WERI-Rb-1 (cell line): ENCODE measurements around the gene PTPRR.

Experiments used
- DNase-seq: peaks from one replicate; pipeline ENCODE4 v3.0.0-alpha.2; 2020
- H3K27ac ChIP-seq: fragments of 250-450 bp; sonication (Bioruptor Pico); 2 replicates; pipeline ENCODE4 v1.5.1; 2020; ENCODE audit warnings: mild to moderate bottlenecking, moderate library complexity
- H3K27me3 ChIP-seq: fragments of 250-450 bp; sonication (Bioruptor Pico); 2 replicates; pipeline ENCODE4 v1.5.1; 2021; ENCODE audit warnings: mild to moderate bottlenecking, low read depth, moderate library complexity; ENCODE audit not compliant: insufficient read depth, severe bottlenecking
- H3K36me3 ChIP-seq: fragments of 250-450 bp; sonication (Bioruptor Pico); 2 replicates; pipeline ENCODE4 v1.5.1; 2020; ENCODE audit warnings: mild to moderate bottlenecking, moderate library complexity
- H3K4me3 ChIP-seq: 2 replicates; pipeline ENCODE4 v1.5.1; 2011; ENCODE audit warnings: low read depth, mild to moderate bottlenecking, control low read depth, low read length
- H3K9me3 ChIP-seq: fragments of 250-450 bp; sonication (Bioruptor Pico); 2 replicates; pipeline ENCODE4 v1.5.1; 2021; ENCODE audit warnings: mild to moderate bottlenecking, moderate library complexity; ENCODE audit not compliant: severe bottlenecking
- TF ChIP-seq, protein P1 (sequence below): IDR thresholded peaks from 2 replicates; pipeline ENCODE4 v1.5.1; 2011; ENCODE audit warnings: low read depth, mild to moderate bottlenecking, control low read depth, inconsistent platforms, low read length

Gene PTPRR

DNA sequence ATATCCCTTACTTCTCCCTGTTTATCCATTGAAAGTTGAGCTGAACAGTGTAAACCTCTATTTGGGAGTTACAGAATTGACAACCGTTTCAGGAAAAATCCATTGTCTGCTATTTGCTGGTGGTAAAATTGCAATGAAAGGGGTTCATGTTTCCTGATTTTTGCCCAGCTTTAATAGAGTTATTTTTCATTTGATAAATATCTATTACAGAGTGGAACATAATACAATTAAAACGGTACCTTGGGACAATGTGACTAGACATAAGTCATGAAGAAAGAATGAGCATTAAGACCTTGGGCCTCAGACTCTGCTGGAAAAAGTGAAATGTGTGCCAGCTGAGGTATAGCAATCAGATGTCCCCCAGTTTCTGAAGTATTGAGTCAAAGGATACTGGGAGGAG is 13.1 kb downstream of the PTPRR start:
- TF ChIP-seq, protein P1, sequence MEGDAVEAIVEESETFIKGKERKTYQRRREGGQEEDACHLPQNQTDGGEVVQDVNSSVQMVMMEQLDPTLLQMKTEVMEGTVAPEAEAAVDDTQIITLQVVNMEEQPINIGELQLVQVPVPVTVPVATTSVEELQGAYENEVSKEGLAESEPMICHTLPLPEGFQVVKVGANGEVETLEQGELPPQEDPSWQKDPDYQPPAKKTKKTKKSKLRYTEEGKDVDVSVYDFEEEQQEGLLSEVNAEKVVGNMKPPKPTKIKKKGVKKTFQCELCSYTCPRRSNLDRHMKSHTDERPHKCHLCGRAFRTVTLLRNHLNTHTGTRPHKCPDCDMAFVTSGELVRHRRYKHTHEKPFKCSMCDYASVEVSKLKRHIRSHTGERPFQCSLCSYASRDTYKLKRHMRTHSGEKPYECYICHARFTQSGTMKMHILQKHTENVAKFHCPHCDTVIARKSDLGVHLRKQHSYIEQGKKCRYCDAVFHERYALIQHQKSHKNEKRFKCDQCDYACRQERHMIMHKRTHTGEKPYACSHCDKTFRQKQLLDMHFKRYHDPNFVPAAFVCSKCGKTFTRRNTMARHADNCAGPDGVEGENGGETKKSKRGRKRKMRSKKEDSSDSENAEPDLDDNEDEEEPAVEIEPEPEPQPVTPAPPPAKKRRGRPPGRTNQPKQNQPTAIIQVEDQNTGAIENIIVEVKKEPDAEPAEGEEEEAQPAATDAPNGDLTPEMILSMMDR, result no peak
- Histone ChIP-seq H3K36me3 (no peaks in the 10 kb centered on the region), H3K27ac (no peak overlapping the region), H3K9me3 (no peaks in the 10 kb centered on the region), H3K27me3 (no peaks in the 10 kb centered on the region), H3K4me3 (no peak overlapping the region)
- DNase-seq, result no peak

DNA sequence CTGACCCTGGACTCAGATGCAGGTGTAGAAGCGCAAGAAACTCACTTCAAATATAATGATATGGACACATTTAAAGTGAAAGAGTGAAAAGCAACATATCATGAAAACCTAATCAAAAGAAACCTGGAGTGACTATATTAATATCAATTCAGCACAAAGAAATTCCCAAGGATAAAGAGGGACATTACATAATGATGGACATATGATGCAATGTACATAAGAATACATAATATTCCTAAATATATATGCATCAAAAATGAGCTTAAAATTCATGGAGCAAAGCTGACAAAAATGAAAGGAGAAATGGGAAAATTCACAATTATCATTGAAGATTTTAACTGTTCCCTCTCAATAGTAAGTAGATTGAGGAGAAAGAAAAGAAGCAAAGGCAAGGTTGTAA is 24.6 kb downstream of the PTPRR start:
- Histone ChIP-seq H3K9me3 (no peaks in the 10 kb centered on the region), H3K27me3 (no peaks in the 10 kb centered on the region), H3K4me3 (no peak overlapping the region), H3K36me3 (no peaks in the 10 kb centered on the region), H3K27ac (no peak overlapping the region)
- no peak for DNase-seq
- TF ChIP-seq, protein P1, result no peak

DNA sequence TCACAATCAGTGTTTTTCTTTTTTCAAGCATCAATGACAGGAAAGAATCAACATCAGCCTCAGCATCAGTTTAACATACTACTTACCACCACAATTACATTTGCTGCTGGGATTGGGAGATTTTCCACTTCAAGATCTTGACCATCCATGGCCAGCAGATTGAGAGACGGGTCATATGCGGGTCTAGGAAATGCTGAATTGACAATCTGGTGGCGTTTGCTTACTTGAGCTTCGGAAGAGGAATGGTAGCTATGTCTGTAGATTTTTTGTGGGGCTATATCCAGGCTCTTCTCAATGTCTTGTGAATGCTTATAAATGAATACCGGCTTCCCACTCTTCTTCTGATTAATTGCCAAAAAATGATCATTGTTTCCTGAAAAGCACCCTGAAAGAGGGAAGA is 27.9 kb downstream of the PTPRR start:
- TF ChIP-seq, protein P1, result no peak
- H3K27me3 ChIP-seq, result no peaks in the 10 kb centered on the region
- no peak overlapping the region for H3K27ac ChIP-seq
- no peak for DNase-seq
- H3K4me3 ChIP-seq, result no peak overlapping the region
- no peaks in the 10 kb centered on the region for H3K9me3 ChIP-seq
- H3K36me3 ChIP-seq, result no peaks in the 10 kb centered on the region

DNA sequence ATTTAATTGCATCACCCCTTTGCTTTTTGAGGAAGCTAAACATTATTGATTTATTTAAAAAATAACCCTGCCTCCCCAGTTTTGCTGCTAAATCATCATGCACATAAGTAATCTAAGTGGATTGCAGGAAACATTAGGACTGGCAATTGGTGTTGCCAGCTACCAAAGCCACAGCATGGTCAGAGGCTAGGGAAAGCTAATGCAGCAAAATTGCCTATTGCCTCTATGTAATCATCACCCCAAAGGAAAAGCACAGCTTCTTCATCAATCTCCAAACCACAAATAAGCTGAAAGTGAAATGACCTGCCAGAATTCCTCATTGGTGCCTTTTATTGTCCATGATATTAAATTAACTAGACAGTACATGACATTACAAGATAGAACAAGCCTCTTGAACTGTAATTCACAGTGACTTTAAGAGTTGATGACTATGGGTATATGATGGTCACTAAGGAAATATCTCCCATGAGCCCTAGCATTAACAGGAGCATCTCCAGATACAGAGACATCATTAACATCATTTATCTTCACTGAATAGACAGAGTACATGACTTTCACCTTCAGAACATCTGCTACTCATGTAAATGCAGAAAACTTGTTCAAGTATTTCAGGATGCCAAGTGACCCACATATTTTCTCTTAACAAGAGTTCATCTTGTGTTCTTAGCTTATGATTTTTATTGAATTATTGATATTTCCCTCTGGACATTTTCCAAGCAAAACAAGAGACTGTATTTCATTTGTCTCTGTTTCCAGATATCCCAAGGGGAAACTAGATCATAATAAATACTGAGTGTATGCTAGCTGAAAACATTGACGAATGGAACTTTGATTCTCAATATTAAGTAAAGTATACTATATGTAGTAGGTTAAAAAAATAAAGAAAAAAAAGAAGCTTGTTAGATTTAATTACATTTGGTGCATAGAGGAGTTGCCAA is 29.4 kb downstream of the PTPRR start:
- Histone ChIP-seq H3K27me3 (no peaks in the 10 kb centered on the region), H3K4me3 (no peak overlapping the region), H3K36me3 (no peaks in the 10 kb centered on the region), H3K27ac (no peak overlapping the region), H3K9me3 (no peaks in the 10 kb centered on the region)
- TF ChIP-seq, protein P1, result no peak
- DNase-seq, result no peak

DNA sequence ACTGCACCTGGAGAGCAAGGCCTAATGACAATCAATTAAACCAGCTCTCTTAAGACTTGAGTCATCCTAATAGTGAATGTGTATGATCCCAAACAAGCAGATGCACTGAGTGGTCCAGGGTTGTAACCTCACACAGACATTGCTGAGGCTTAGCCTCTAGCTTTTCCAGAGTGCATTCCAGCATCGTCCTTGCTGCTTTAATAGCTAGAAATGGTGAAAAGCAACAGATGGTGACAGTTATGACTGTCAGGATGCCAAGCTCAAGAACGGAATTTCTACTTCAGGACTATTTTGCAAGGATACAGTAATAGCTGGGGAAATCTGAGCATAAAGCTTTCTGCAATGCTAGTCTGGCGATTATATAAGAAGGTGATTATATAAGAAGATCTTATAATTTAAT is 34.6 kb downstream of the PTPRR start:
- Histone ChIP-seq H3K4me3 (no peak overlapping the region), H3K9me3 (no peaks in the 10 kb centered on the region), H3K27me3 (no peaks in the 10 kb centered on the region), H3K36me3 (no peaks in the 10 kb centered on the region), H3K27ac (no peak overlapping the region)
- TF ChIP-seq, protein P1, result no peak
- no peak for DNase-seq
